ENCODE results near the gene LRFN3. TPM values are rescaled to one million over a fixed set of nuclear protein-coding genes. Genes with fewer than 3 reads are reported as not detected.

LRFN3 gene
- 10 to 100 TPM; 12.4 to 13.0 TPM for total RNA-seq

GRCh38 chr19:35935911-35936737, at the start of gene LRFN3:
LRFN3 (plus strand) TSS chr19:35936374; CDS start chr19:35939426, 3,052 bp downstream.

GRCh38 chr19:35901854-35902661, 34.1 kb upstream of the LRFN3 start, which contains the start of gene HCST:
HCST (plus strand) TSS chr19:35902529; CDS start chr19:35902594, 65 bp downstream.

GRCh38 chr19:35908010-35908441, 28.1 kb upstream of the LRFN3 start, which contains the start of gene TYROBP:
TYROBP (minus strand) TSS chr19:35908295; CDS start chr19:35908228, 67 bp downstream.

Other genes with a start within 250 kb of the LRFN3 start
- gene ZBTB32, start 231.8 kb upstream of the LRFN3 start, total RNA-seq: 10 to 100 TPM; 15.2 to 16.2 TPM
- gene KMT2B, start 218.4 kb upstream of the LRFN3 start, total RNA-seq: 10 to 100 TPM; 57.3 to 59.9 TPM
- gene IGFLR1, start 193.9 kb upstream of the LRFN3 start, total RNA-seq: 10 to 100 TPM; 60.3 to 60.9 TPM
- gene U2AF1L4, start 191.0 kb upstream of the LRFN3 start, total RNA-seq: 10 to 100 TPM; 40.0 to 42.6 TPM
- 10 to 100 TPM; 43.7 to 44.7 TPM for gene PSENEN, start 190.7 kb upstream of the LRFN3 start, total RNA-seq
- gene LIN37, start 187.8 kb upstream of the LRFN3 start, total RNA-seq: 10 to 100 TPM; 10.6 to 13.0 TPM
- not detected for gene HSPB6, start 179.3 kb upstream of the LRFN3 start, total RNA-seq
- gene PROSER3, start 178.2 kb upstream of the LRFN3 start, total RNA-seq: 10 to 100 TPM; 50.4 to 51.2 TPM
- 10 to 100 TPM; 57.0 to 75.7 TPM for gene ARHGAP33, start 160.8 kb upstream of the LRFN3 start, total RNA-seq
- not detected for gene PRODH2, start 123.5 kb upstream of the LRFN3 start, total RNA-seq
- gene NPHS1, start 83.9 kb upstream of the LRFN3 start, total RNA-seq: not detected
- under 1 TPM; 0.30 to 0.63 TPM for gene KIRREL2, start 79.5 kb upstream of the LRFN3 start, total RNA-seq
- 1 to 10 TPM in 1 of 2 experiments, under 1 TPM in 1; 0.30 to 1.2 TPM for gene APLP1, start 67.8 kb upstream of the LRFN3 start, total RNA-seq
- gene NFKBID, start 35.8 kb upstream of the LRFN3 start, total RNA-seq: 10 to 100 TPM; 35.6 to 42.9 TPM
- 100 to 1,000 TPM; 195 to 204 TPM for gene HCST, start 33.8 kb upstream of the LRFN3 start, total RNA-seq
- gene TYROBP, start 28.1 kb upstream of the LRFN3 start, total RNA-seq: under 1 TPM in 1 of 2 experiments, not detected in 1; 0.43 TPM
- 10 to 100 TPM; 17.4 to 19.6 TPM for gene SDHAF1, start 58.8 kb downstream of the LRFN3 start, total RNA-seq
- gene SYNE4, start 72.4 kb downstream of the LRFN3 start, total RNA-seq: 1 to 10 TPM; 1.6 to 2.0 TPM
- 10 to 100 TPM; 42.1 to 44.0 TPM for gene ALKBH6, start 77.8 kb downstream of the LRFN3 start, total RNA-seq
- gene CLIP3, start 96.5 kb downstream of the LRFN3 start, total RNA-seq: 1 to 10 TPM; 1.5 TPM
- gene THAP8, start 117.9 kb downstream of the LRFN3 start, total RNA-seq: 1 to 10 TPM; 5.7 to 6.4 TPM
- gene WDR62, start 118.5 kb downstream of the LRFN3 start, total RNA-seq: 10 to 100 TPM; 23.7 to 26.4 TPM
- gene OVOL3, start 174.8 kb downstream of the LRFN3 start, total RNA-seq: not detected
- gene POLR2I, start 178.5 kb downstream of the LRFN3 start, total RNA-seq: 10 to 100 TPM; 48.1 to 48.4 TPM
- 100 to 1,000 TPM; 164 to 169 TPM for gene TBCB, start 179.1 kb downstream of the LRFN3 start, total RNA-seq
- 100 to 1,000 TPM; 423 to 425 TPM for gene CAPNS1, start 203.7 kb downstream of the LRFN3 start, total RNA-seq
- gene COX7A1, start 216.1 kb downstream of the LRFN3 start, total RNA-seq: not detected

Data from activated naive CD4-positive, alpha-beta T cell treated with anti-CD3 and anti-CD28 coated beads, Interleukin-2, amount 10 ng/mL, durations not matched to agents 5 hours and 36 hours (primary cell).